Measurements from ENCODE around the gene F10.

DNA sequence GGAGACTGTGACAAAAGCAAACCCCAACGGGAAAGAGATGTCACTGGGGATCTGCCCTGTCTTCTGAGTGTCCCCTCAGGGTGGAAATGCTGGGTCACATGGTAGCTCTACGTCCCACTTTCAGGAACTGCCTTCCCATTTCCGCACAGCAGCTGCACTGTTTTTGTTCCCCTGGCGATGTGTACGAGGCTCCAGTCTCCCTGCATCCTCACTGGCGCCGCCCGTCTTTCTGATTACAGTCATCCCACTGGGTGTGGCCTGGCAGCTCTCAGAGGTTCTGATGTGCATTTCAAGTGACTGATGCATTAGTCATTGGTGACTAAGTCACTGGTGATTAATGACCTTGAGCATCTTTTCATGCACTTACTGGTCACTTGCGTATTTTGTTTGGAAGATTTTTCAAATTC, 64.7 kb downstream of the F10 start:
- TF ChIP-seq ZNF565 (CRISPR knock-in tag; conservative IDR thresholded peaks at IDR 0.05; ENCODE audit: low read depth) = no peak
- TF ChIP-seq CSRNP3 (CRISPR knock-in tag; IDR thresholded peaks at IDR 0.05) = no peak
- TF ChIP-seq, protein P1, sequence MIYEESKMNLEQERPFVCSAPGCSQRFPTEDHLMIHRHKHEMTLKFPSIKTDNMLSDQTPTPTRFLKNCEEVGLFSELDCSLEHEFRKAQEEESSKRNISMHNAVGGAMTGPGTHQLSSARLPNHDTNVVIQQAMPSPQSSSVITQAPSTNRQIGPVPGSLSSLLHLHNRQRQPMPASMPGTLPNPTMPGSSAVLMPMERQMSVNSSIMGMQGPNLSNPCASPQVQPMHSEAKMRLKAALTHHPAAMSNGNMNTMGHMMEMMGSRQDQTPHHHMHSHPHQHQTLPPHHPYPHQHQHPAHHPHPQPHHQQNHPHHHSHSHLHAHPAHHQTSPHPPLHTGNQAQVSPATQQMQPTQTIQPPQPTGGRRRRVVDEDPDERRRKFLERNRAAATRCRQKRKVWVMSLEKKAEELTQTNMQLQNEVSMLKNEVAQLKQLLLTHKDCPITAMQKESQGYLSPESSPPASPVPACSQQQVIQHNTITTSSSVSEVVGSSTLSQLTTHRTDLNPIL (CRISPR knock-in tag; IDR thresholded peaks at IDR 0.05; ENCODE audit: low read depth) = no peak
- no peak for TF ChIP-seq CSDC2 (CRISPR knock-in tag; IDR thresholded peaks at IDR 0.05)
- no peak for TF ChIP-seq GLIS3 (CRISPR knock-in tag; IDR thresholded peaks at IDR 0.05)
- no peak for TF ChIP-seq ZFP30 (CRISPR knock-in tag; IDR thresholded peaks at IDR 0.05)
- TF ChIP-seq, protein P2, sequence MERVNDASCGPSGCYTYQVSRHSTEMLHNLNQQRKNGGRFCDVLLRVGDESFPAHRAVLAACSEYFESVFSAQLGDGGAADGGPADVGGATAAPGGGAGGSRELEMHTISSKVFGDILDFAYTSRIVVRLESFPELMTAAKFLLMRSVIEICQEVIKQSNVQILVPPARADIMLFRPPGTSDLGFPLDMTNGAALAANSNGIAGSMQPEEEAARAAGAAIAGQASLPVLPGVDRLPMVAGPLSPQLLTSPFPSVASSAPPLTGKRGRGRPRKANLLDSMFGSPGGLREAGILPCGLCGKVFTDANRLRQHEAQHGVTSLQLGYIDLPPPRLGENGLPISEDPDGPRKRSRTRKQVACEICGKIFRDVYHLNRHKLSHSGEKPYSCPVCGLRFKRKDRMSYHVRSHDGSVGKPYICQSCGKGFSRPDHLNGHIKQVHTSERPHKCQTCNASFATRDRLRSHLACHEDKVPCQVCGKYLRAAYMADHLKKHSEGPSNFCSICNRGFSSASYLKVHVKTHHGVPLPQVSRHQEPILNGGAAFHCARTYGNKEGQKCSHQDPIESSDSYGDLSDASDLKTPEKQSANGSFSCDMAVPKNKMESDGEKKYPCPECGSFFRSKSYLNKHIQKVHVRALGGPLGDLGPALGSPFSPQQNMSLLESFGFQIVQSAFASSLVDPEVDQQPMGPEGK (CRISPR knock-in tag; IDR thresholded peaks at IDR 0.05; ENCODE audit: borderline replicate concordance) = no peak
- TF ChIP-seq OSR1 (CRISPR knock-in tag; IDR thresholded peaks at IDR 0.05) = no peak
- peak; percentile 92 for TF ChIP-seq ISL1 (CRISPR knock-in tag; IDR thresholded peaks at IDR 0.05)
- no peak for TF ChIP-seq ESRRG (CRISPR knock-in tag; IDR thresholded peaks at IDR 0.05)
- no peak for TF ChIP-seq ZNF8 (CRISPR knock-in tag; IDR thresholded peaks at IDR 0.05)
- TF ChIP-seq ZFP3 (CRISPR knock-in tag; IDR thresholded peaks at IDR 0.05) = peak; percentile 49; the same call in 1 of the 2 replicates
- TF ChIP-seq, protein P3, sequence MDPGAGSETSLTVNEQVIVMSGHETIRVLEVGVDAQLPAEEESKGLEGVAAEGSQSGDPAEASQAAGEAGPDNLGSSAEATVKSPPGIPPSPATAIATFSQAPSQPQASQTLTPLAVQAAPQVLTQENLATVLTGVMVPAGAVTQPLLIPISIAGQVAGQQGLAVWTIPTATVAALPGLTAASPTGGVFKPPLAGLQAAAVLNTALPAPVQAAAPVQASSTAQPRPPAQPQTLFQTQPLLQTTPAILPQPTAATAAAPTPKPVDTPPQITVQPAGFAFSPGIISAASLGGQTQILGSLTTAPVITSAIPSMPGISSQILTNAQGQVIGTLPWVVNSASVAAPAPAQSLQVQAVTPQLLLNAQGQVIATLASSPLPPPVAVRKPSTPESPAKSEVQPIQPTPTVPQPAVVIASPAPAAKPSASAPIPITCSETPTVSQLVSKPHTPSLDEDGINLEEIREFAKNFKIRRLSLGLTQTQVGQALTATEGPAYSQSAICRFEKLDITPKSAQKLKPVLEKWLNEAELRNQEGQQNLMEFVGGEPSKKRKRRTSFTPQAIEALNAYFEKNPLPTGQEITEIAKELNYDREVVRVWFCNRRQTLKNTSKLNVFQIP (CRISPR knock-in tag; IDR thresholded peaks at IDR 0.05; ENCODE audit: borderline replicate concordance, low read depth) = no peak

Data from SK-N-SH treated with all-trans-retinoic acid at 6 μM for 48 hours (cell line).